H9 (cell line): Measurements from ENCODE around the gene TEK. TPM values are rescaled to one million over a fixed set of nuclear protein-coding genes. Genes with fewer than 3 reads are reported as not detected.

Source experiments
- DNase-seq: peaks from one replicate; pipeline ENCODE4 v3.0.0-alpha.2; 2017
- H2AFZ ChIP-seq: one replicate; pipeline ENCODE4 v1.6.1; 2013; ENCODE audit warnings: mild to moderate bottlenecking, low read length, control low read depth, moderate library complexity
- H2AK5ac ChIP-seq: 2 replicates; pipeline ENCODE4 v1.6.1; 2013; ENCODE audit warnings: low read length, control low read depth, mixed read lengths; ENCODE audit not compliant: insufficient read length
- H2BK120ac ChIP-seq: one replicate; pipeline ENCODE4 v1.6.1; 2013; ENCODE audit warnings: low read depth, mild to moderate bottlenecking, low read length, control low read depth, inconsistent platforms; ENCODE audit not compliant: poor library complexity, severe bottlenecking
- H2BK12ac ChIP-seq: 2 replicates; pipeline ENCODE4 v1.6.1; 2013; ENCODE audit warnings: low read length, control low read depth, mixed read lengths, low read depth; ENCODE audit not compliant: insufficient read length
- H2BK15ac ChIP-seq: 2 replicates; pipeline ENCODE4 v1.6.1; 2013; ENCODE audit warnings: low read depth, low read length, control low read depth
- H2BK20ac ChIP-seq: one replicate; pipeline ENCODE4 v1.6.1; 2013; ENCODE audit warnings: low read depth, mild to moderate bottlenecking, low read length, control low read depth, inconsistent platforms; ENCODE audit not compliant: poor library complexity, severe bottlenecking
- H2BK5ac ChIP-seq: 2 replicates; pipeline ENCODE4 v1.6.1; 2013; ENCODE audit warnings: low read length, control low read depth, mixed read lengths; ENCODE audit not compliant: insufficient read length
- H3K14ac ChIP-seq: 2 replicates; pipeline ENCODE4 v1.6.1; 2013; ENCODE audit warnings: low read length, control low read depth; ENCODE audit not compliant: insufficient read depth
- H3K18ac ChIP-seq: 2 replicates; pipeline ENCODE4 v1.6.1; 2013; ENCODE audit warnings: low read depth, mild to moderate bottlenecking, mixed read lengths, low read length, control low read depth; ENCODE audit not compliant: insufficient read length
- H3K23ac ChIP-seq: 2 replicates; pipeline ENCODE4 v1.6.1; 2013; ENCODE audit warnings: low read length, control low read depth, mixed read lengths, low read depth; ENCODE audit not compliant: insufficient read length
- H3K23me2 ChIP-seq: 2 replicates; pipeline ENCODE4 v1.6.1; 2013; ENCODE audit warnings: low read depth, mild to moderate bottlenecking, mixed read lengths, low read length, control low read depth; ENCODE audit not compliant: insufficient read length, poor library complexity, severe bottlenecking
- H3K27ac ChIP-seq: 2 replicates; pipeline ENCODE4 v1.5.1; 2013; ENCODE audit warnings: low read length, control low read depth, mixed read lengths, low read depth; ENCODE audit not compliant: insufficient read length
- H3K27me3 ChIP-seq: 2 replicates; pipeline ENCODE4 v1.6.1; 2013; ENCODE audit warnings: low read length, control low read depth, inconsistent platforms; ENCODE audit not compliant: insufficient read depth
- H3K4ac ChIP-seq: 2 replicates; pipeline ENCODE4 v1.6.1; 2013; ENCODE audit warnings: low read depth, mild to moderate bottlenecking, control low read depth, inconsistent platforms, low read length, moderate library complexity
- H3K4me1 ChIP-seq: 2 replicates; pipeline ENCODE4 v1.6.1; 2013; ENCODE audit warnings: low read length, control low read depth, inconsistent platforms; ENCODE audit not compliant: insufficient read depth
- H3K4me2 ChIP-seq: 2 replicates; pipeline ENCODE4 v1.6.1; 2013; ENCODE audit warnings: low read length, control low read depth, mixed read lengths; ENCODE audit not compliant: insufficient read length, insufficient read depth
- H3K56ac ChIP-seq: 2 replicates; pipeline ENCODE4 v1.6.1; 2013; ENCODE audit warnings: low read depth, mild to moderate bottlenecking, mixed read lengths, low read length, control low read depth; ENCODE audit not compliant: insufficient read length
- H3K79me1 ChIP-seq: 2 replicates; pipeline ENCODE4 v1.6.1; 2013; ENCODE audit warnings: low read depth, mild to moderate bottlenecking, moderate library complexity, low read length, control low read depth, inconsistent platforms; ENCODE audit not compliant: insufficient read depth, poor library complexity, severe bottlenecking
- H3K79me2 ChIP-seq: 2 replicates; pipeline ENCODE4 v1.6.1; 2013; ENCODE audit warnings: low read length, control low read depth, inconsistent platforms; ENCODE audit not compliant: insufficient read depth
- H3K9ac ChIP-seq: 2 replicates; pipeline ENCODE4 v1.6.1; 2013; ENCODE audit warnings: low read length, control low read depth, mixed read lengths; ENCODE audit not compliant: insufficient read length; ENCODE audit errors: extremely low read depth
- H3K9me3 ChIP-seq: one replicate; pipeline ENCODE4 v1.6.1; 2013; ENCODE audit warnings: low read depth, low read length, inconsistent platforms; ENCODE audit not compliant: control insufficient read depth
- H3T11ph ChIP-seq: one replicate; pipeline ENCODE4 v1.6.1; 2013; ENCODE audit warnings: mild to moderate bottlenecking, low read length, control low read depth, inconsistent platforms
- H4K20me1 ChIP-seq: one replicate; pipeline ENCODE4 v1.6.1; 2013; ENCODE audit not compliant: control insufficient read depth, insufficient read length, insufficient read depth
- H4K5ac ChIP-seq: 2 replicates; pipeline ENCODE4 v1.6.1; 2013; ENCODE audit warnings: low read depth, mild to moderate bottlenecking, mixed read lengths, low read length, control low read depth; ENCODE audit not compliant: insufficient read length
- H4K8ac ChIP-seq: replicated peaks from 2 replicates; pipeline ENCODE4 v1.6.1; 2013; ENCODE audit warnings: low read length, control low read depth, mixed read lengths, low read depth; ENCODE audit not compliant: insufficient read length
- H4K91ac ChIP-seq: 2 replicates; pipeline ENCODE4 v1.6.1; 2013; ENCODE audit warnings: low read depth, mild to moderate bottlenecking, moderate library complexity, mixed read lengths, low read length, control low read depth; ENCODE audit not compliant: insufficient read length
- H3K27ac Mint-ChIP-seq, 3 experiments: 2 replicates in 2 of 3; 3 replicates in 1 of 3; pipeline ENCODE4 v1.8.0; 2020 to 2021; ENCODE audit warnings: mixed read lengths in 3 of 3, mild to moderate bottlenecking in 1 of 3, moderate library complexity in 1 of 3
- H3K27me3 Mint-ChIP-seq: 2 replicates; pipeline ENCODE4 v1.8.0; 2021; ENCODE audit warnings: low read depth, mild to moderate bottlenecking, moderate library complexity, mixed read lengths
- H3K36me3 Mint-ChIP-seq, 3 experiments: 2 replicates in 2 of 3; 3 replicates in 1 of 3; pipeline ENCODE4 v1.8.0; 2020 to 2021; ENCODE audit warnings: low read depth in 3 of 3, mixed read lengths in 3 of 3; ENCODE audit not compliant: insufficient read depth in 1 of 3
- H3K4me1 Mint-ChIP-seq, 2 experiments: 2 replicates each; pipeline ENCODE4 v1.8.0; 2020; ENCODE audit warnings: mixed read lengths in 2 of 2
- H3K4me3 Mint-ChIP-seq, 2 experiments: 2 replicates in 1 of 2; 3 replicates in 1 of 2; pipeline ENCODE4 v1.8.0; 2020 to 2021; ENCODE audit warnings: mild to moderate bottlenecking in 2 of 2, mixed read lengths in 2 of 2, moderate library complexity in 1 of 2
- H3K9me3 Mint-ChIP-seq, 2 experiments: 2 replicates in 1 of 2; 3 replicates in 1 of 2; pipeline ENCODE4 v1.8.0; 2020; ENCODE audit warnings: mild to moderate bottlenecking in 2 of 2, mixed read lengths in 2 of 2, moderate library complexity in 1 of 2
- total RNA-seq: library from RNA; stranded (reverse); gene quantifications from 2 replicates; pipeline ENCODE4 v1.2.1, GENCODE V29; 2021
- TF ChIP-seq, protein P1 (sequence below): fragments of 200-600 bp; sonication (generic); conservative IDR thresholded peaks from 3 replicates; pipeline ENCODE4 v1.8.0; 2021; ENCODE audit warnings: antibody characterized with exemption, mild to moderate bottlenecking

Gene TEK
- total RNA-seq, 1 experiment from 2014 or later = 1.8 TPM

DNA sequence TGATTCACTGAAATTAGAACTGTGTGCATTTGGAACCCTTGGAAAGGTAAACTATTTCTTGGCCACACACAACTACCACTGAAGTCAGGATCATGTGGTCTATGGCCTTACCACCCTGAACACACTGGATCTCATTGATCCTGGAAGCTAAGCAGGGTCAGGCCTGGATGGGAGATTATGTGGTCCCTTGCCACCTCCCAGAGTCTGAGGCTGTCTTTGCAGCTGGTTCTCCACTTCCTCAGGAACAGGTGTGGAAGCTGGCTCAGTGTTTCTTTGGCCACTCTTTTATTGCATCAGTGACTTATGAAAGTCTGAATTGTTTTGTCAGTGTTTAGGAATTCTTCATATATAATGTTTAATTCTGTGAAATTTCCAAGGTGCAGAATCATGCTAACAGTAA is 89.2 kb downstream of the TEK start:
- Histone ChIP-seq H4K8ac (no peak overlapping the region), H2BK15ac (no peak overlapping the region), H3K27me3 (no peaks in the 10 kb centered on the region), H3K27ac (no peak overlapping the region), H2AK5ac (no peak overlapping the region), H4K91ac (no peak overlapping the region), H3K4me2 (no peak overlapping the region), H3K79me1 (no peaks in the 10 kb centered on the region), H2BK20ac (no peak overlapping the region), H4K20me1 (no peaks in the 10 kb centered on the region), H3K9ac (no peak overlapping the region), H3K4ac (no peak overlapping the region), H3K23me2 (no peaks in the 10 kb centered on the region), H3K4me1 (no peaks in the 10 kb centered on the region), H2AFZ (no peak overlapping the region), H3T11ph (no peak overlapping the region), H3K18ac (no peak overlapping the region), H3K79me2 (no peaks in the 10 kb centered on the region), H2BK12ac (no peak overlapping the region), H2BK5ac (no peak overlapping the region), H3K56ac (no peak overlapping the region), H3K9me3 (no peaks in the 10 kb centered on the region), H3K23ac (no peak overlapping the region), H4K5ac (no peak overlapping the region), H2BK120ac (no peak overlapping the region), H3K14ac (no peak overlapping the region)
- no peaks in the 10 kb centered on the region for H3K4me1 Mint-ChIP-seq
- no peaks in the 10 kb centered on the region for H3K9me3 Mint-ChIP-seq
- no peaks in the 10 kb centered on the region for H3K27me3 Mint-ChIP-seq
- H3K36me3 Mint-ChIP-seq = no peaks in the 10 kb centered on the region
- no peak for DNase-seq
- TF ChIP-seq, protein P1, sequence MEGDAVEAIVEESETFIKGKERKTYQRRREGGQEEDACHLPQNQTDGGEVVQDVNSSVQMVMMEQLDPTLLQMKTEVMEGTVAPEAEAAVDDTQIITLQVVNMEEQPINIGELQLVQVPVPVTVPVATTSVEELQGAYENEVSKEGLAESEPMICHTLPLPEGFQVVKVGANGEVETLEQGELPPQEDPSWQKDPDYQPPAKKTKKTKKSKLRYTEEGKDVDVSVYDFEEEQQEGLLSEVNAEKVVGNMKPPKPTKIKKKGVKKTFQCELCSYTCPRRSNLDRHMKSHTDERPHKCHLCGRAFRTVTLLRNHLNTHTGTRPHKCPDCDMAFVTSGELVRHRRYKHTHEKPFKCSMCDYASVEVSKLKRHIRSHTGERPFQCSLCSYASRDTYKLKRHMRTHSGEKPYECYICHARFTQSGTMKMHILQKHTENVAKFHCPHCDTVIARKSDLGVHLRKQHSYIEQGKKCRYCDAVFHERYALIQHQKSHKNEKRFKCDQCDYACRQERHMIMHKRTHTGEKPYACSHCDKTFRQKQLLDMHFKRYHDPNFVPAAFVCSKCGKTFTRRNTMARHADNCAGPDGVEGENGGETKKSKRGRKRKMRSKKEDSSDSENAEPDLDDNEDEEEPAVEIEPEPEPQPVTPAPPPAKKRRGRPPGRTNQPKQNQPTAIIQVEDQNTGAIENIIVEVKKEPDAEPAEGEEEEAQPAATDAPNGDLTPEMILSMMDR = 0 out of 3 replicates have a peak, but pooled peaks have one; percentile 15
- no peak overlapping the region for H3K27ac Mint-ChIP-seq
- H3K4me3 Mint-ChIP-seq = no peak overlapping the region
